ENCODE results near the gene KCNQ2.

DNA sequence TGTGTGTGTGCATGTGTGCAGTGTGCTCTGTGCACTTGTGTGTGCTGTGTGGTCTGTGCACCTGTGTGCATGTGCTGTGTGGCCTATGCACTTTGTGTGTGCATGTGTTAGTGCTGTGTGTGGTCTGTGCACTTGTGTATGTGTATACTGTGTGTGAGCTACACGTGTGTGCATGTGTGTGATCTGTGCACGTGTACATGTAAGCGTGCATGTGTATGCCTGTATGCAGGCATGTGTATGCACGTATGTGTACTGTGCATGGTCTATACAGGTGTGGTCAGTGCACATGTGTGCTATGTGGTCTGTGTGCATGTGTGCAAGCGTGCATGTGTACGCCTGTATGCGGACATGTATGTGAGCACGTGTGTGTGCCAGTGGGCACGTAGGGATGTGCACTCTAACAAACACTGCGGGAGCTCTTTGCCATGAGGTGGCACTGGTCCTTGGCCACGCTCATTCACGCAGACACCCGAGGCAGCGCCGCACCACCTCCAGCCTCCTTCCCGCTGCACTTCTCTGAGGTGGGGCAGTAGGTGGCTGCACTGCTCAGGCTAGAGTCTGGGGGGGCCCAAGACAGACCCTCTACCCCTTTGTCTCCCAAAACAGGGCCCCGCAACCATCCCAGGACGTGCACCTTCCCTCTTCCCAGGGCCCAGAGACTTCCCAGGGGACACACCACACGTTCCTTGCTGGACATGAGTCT, 68.9 kb downstream of the KCNQ2 start:
- TF ChIP-seq POLR2A (IDR thresholded peaks at IDR 0.05), result no peak
- TF ChIP-seq, protein P1, sequence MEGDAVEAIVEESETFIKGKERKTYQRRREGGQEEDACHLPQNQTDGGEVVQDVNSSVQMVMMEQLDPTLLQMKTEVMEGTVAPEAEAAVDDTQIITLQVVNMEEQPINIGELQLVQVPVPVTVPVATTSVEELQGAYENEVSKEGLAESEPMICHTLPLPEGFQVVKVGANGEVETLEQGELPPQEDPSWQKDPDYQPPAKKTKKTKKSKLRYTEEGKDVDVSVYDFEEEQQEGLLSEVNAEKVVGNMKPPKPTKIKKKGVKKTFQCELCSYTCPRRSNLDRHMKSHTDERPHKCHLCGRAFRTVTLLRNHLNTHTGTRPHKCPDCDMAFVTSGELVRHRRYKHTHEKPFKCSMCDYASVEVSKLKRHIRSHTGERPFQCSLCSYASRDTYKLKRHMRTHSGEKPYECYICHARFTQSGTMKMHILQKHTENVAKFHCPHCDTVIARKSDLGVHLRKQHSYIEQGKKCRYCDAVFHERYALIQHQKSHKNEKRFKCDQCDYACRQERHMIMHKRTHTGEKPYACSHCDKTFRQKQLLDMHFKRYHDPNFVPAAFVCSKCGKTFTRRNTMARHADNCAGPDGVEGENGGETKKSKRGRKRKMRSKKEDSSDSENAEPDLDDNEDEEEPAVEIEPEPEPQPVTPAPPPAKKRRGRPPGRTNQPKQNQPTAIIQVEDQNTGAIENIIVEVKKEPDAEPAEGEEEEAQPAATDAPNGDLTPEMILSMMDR (IDR thresholded peaks at IDR 0.05), result no peak

Measured in adrenal gland (tissue), 5 donors.